GM12872 (cell line): Measurements from ENCODE around the gene ADGRA1.

ENCODE experiments used
- CTCF ChIP-seq: IDR thresholded peaks from 3 replicates; pipeline ENCODE4 v1.5.1; 2011; ENCODE audit warnings: low read depth, mild to moderate bottlenecking, low read length, moderate library complexity; ENCODE audit not compliant: insufficient read depth

ADGRA1 gene

DNA sequence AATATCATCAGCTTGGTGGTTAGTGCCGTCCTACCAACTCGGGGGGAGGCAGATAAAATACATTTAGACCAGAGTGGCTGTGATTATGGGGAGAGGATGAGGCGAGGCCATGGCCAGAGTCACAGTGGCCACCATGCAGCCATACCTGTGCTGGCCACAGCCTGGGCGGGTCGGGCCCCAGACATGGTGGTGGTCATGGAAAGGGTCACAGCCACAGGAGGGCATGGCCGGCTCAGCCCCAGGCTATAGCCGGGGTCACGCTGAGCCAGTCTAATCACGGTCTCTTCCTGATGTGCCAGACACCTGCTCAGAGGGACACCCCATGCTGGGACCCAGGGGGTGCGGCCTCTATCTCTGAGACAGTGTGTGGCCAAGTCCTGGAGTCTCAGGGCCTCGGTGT, 10.2 kb downstream of the ADGRA1 start:
- TF ChIP-seq CTCF, result no peak

- TF ChIP-seq CTCF, result no peak
Observed at GRCh38 chr10:133098426-133099124, 10.9 kb downstream of the ADGRA1 start.

GRCh38 chr10:133099571-133099970, 11.8 kb downstream of the ADGRA1 start:
- no peak for TF ChIP-seq CTCF

DNA sequence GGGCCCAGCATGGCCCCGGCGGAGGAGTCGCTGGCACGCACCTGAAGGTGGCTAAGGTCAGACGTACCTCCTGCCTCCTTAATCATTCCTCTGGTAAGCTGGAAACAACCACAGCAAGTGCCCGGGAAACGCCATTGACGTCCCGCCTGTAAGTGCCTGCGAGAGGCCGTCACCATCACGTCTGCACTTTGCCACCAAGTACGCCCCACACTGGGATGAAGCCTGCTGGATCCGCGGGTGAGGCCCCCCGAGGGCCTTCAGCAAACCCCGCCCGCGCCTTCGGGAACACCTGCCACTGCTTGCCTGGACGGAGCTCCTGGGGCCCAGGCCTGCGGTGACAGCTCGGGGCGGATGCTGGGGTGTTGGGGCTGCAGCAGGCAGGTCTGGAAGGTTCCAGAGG, 12.5 kb downstream of the ADGRA1 start:
- TF ChIP-seq CTCF, result no peak

- no peak for TF ChIP-seq CTCF
Observed at GRCh38 chr10:133100706-133101415, 13.1 kb downstream of the ADGRA1 start.

- no peak for TF ChIP-seq CTCF
Observed at GRCh38 chr10:133101416-133101810, 13.7 kb downstream of the ADGRA1 start.

GRCh38 chr10:133102415-133103095, 14.8 kb downstream of the ADGRA1 start:
- no peak for TF ChIP-seq CTCF
